Stimulated activated CD4-positive, alpha-beta T cell treated with anti-CD3 and anti-CD28 coated beads, Interleukin-2, amount 100 ng/mL, for 48 hours (primary cell): ENCODE results near the gene SMYD2.

Experiments used
- DNase-seq, 2 donors: peaks; one replicate each; pipeline ENCODE4 v3.0.0-alpha.2; 2020

Gene SMYD2

GRCh38 chr1:214363386-214363785 is 82.4 kb downstream of the SMYD2 start:
- DNase-seq: no peak

- no peak for DNase-seq
Observed at GRCh38 chr1:214364386-214364785, 83.4 kb downstream of the SMYD2 start.

GRCh38 chr1:214364786-214365295 is 83.9 kb downstream of the SMYD2 start:
- DNase-seq: no peak

GRCh38 chr1:214367841-214368240 is 86.9 kb downstream of the SMYD2 start:
- no peak for DNase-seq

- no peak for DNase-seq
Observed at GRCh38 chr1:214369364-214369763, 88.4 kb downstream of the SMYD2 start.

GRCh38 chr1:214370615-214371014 is 89.7 kb downstream of the SMYD2 start:
- DNase-seq: no peak

- DNase-seq: no peak
Observed at GRCh38 chr1:214372092-214372491, 91.1 kb downstream of the SMYD2 start.

GRCh38 chr1:214377485-214377884 is 96.5 kb downstream of the SMYD2 start:
- no peak for DNase-seq

GRCh38 chr1:214377886-214378285 is 96.9 kb downstream of the SMYD2 start:
- no peak for DNase-seq

- DNase-seq: no peak
Observed at GRCh38 chr1:214378492-214378891, 97.5 kb downstream of the SMYD2 start.

GRCh38 chr1:214379236-214379970 is 98.4 kb downstream of the SMYD2 start:
- DNase-seq: no peak

GRCh38 chr1:214380396-214380795 is 99.4 kb downstream of the SMYD2 start:
- DNase-seq: no peak

- no peak for DNase-seq
Observed at GRCh38 chr1:214380986-214381695, 100.2 kb downstream of the SMYD2 start.

- DNase-seq: no peak
Observed at GRCh38 chr1:214383381-214384372, 102.7 kb downstream of the SMYD2 start.

GRCh38 chr1:214384373-214385079 is 103.6 kb downstream of the SMYD2 start:
- no peak for DNase-seq

GRCh38 chr1:214385428-214385827 is 104.5 kb downstream of the SMYD2 start:
- no peak for DNase-seq

GRCh38 chr1:214386333-214386732 is 105.4 kb downstream of the SMYD2 start:
- no peak for DNase-seq
